ENCODE data around the gene GRIP1.

- TF ChIP-seq POLR2AphosphoS5 (IDR thresholded peaks at IDR 0.05; ENCODE audit: low read depth) (no peak), CTCF (IDR thresholded peaks at IDR 0.05; ENCODE audit: insufficient read depth, low read length) (no peak), GABPA (IDR thresholded peaks at IDR 0.05; ENCODE audit: low read depth) (no peak)
- TF ChIP-seq, protein P1, sequence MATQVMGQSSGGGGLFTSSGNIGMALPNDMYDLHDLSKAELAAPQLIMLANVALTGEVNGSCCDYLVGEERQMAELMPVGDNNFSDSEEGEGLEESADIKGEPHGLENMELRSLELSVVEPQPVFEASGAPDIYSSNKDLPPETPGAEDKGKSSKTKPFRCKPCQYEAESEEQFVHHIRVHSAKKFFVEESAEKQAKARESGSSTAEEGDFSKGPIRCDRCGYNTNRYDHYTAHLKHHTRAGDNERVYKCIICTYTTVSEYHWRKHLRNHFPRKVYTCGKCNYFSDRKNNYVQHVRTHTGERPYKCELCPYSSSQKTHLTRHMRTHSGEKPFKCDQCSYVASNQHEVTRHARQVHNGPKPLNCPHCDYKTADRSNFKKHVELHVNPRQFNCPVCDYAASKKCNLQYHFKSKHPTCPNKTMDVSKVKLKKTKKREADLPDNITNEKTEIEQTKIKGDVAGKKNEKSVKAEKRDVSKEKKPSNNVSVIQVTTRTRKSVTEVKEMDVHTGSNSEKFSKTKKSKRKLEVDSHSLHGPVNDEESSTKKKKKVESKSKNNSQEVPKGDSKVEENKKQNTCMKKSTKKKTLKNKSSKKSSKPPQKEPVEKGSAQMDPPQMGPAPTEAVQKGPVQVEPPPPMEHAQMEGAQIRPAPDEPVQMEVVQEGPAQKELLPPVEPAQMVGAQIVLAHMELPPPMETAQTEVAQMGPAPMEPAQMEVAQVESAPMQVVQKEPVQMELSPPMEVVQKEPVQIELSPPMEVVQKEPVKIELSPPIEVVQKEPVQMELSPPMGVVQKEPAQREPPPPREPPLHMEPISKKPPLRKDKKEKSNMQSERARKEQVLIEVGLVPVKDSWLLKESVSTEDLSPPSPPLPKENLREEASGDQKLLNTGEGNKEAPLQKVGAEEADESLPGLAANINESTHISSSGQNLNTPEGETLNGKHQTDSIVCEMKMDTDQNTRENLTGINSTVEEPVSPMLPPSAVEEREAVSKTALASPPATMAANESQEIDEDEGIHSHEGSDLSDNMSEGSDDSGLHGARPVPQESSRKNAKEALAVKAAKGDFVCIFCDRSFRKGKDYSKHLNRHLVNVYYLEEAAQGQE (IDR thresholded peaks at IDR 0.05; ENCODE audit: insufficient replicate concordance, low read depth) = no peak
These were observed 137.4 kb downstream of the GRIP1 start for GRCh38 chr12:66541426-66541825.
